ENCODE measurements around the gene MCCC1. TPM values are rescaled to one million over a fixed set of nuclear protein-coding genes. Genes with fewer than 3 reads are reported as not detected.

Gene MCCC1
- total RNA-seq, result 10 to 100 TPM; 30.8 to 44.7 TPM

- Mint-ChIP-seq H3K4me1 (peaks cover 45% of the 10 kb centered on the region), H3K27ac (peak within 1 kb of the TSS; percentile 92), H3K4me3 (peak within 1 kb of the TSS; percentile 97), H3K27me3 (no peaks in the 10 kb centered on the region), H3K9me3 (ENCODE audit: low read depth) (no peaks in the 10 kb centered on the region), H3K36me3 (peaks cover 15% of the 10 kb centered on the region)
- DNase-seq (peak; percentile 99), ATAC-seq (peak; percentile 99)
- CTCF ChIA-PET, result interaction anchor here (1.0 to 3.9 kb wide), 4 partner anchors 14 to 207 kb away, joined by 3 to 24 read pairs (median 4); no protein-coding TSS in a partner anchor
Observed at GRCh38 chr3:183099026-183099837, at the start of gene MCCC1. TSS of gene MCCC1 (minus strand) at chr3:183099496. CDS start at chr3:183099440, 56 bp downstream.

GRCh38 chr3:183148056-183148455 lies 48.8 kb upstream of the MCCC1 start:
- no peaks in the 10 kb centered on the region for H3K27me3 Mint-ChIP-seq
- no peak overlapping the region for H3K4me3 Mint-ChIP-seq
- peaks cover 24% of the 10 kb centered on the region for H3K36me3 Mint-ChIP-seq
- CTCF ChIA-PET, result no interaction called here
- H3K4me1 Mint-ChIP-seq, result no peaks in the 10 kb centered on the region
- no peak overlapping the region for H3K27ac Mint-ChIP-seq
- DNase-seq, result no peak
- ATAC-seq, result no peak
- no peaks in the 10 kb centered on the region for H3K9me3 Mint-ChIP-seq (ENCODE audit: low read depth)

DNA sequence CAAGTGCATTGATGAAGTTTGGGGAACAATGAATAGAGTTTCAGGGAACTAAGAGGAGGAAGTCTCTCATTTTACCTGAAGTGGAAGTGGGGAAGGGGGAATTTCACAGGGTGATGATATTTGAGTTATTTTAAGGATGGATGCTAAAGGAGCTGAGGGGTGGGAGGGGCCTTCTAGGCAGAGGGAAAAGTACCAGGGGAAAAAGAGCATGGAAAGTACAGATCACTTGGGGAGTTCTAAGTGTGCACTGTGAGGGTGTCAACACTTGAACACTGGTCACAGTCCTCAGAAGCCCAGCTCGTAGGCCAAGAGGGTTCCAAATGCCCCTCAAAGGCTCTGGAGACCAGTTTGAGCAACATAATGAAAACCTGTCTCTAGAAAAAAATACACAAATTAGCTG lies 45.1 kb upstream of the MCCC1 start:
- H3K4me3 Mint-ChIP-seq, result no peak overlapping the region
- H3K4me1 Mint-ChIP-seq, result no peaks in the 10 kb centered on the region
- no peaks in the 10 kb centered on the region for H3K9me3 Mint-ChIP-seq (ENCODE audit: low read depth)
- CTCF ChIA-PET, result no interaction called here
- H3K27ac Mint-ChIP-seq, result no peak overlapping the region
- DNase-seq, result no peak
- no peak for ATAC-seq
- H3K27me3 Mint-ChIP-seq, result no peaks in the 10 kb centered on the region
- H3K36me3 Mint-ChIP-seq, result peaks cover 20% of the 10 kb centered on the region

DNA sequence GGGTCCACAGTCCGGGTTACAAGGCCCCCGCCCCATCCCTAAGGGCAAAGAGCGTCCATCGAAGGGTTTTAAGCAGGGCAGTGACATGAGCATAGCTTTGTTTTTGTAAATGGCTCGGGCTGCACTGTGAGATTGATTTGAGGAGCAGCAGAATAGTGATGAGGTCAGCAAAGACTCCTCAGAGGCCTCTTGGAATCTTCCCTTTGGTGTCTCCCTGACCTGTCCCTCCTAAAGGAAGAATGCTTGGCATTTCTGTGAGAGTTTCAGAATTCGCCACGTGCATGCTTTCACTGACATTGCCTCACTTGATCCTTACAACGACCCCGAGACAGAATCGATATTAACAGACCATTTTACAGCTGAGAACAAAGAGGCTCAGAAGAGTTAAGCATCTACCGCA lies 42.9 kb upstream of the MCCC1 start:
- Mint-ChIP-seq H3K36me3 (peaks cover 31% of the 10 kb centered on the region), H3K4me3 (no peak overlapping the region), H3K9me3 (ENCODE audit: low read depth) (no peaks in the 10 kb centered on the region), H3K4me1 (no peaks in the 10 kb centered on the region), H3K27me3 (no peaks in the 10 kb centered on the region), H3K27ac (no peak overlapping the region)
- CTCF ChIA-PET, result interaction anchor here (1.4 kb wide), 1 partner anchor 20 kb away, joined by 5 read pairs; no protein-coding TSS in a partner anchor
- DNase-seq (no peak), ATAC-seq (no peak)

GRCh38 chr3:183134844-183135243 lies 35.5 kb upstream of the MCCC1 start:
- no peaks in the 10 kb centered on the region for H3K4me1 Mint-ChIP-seq
- no peak overlapping the region for H3K4me3 Mint-ChIP-seq
- ATAC-seq (no peak), DNase-seq (no peak)
- no peaks in the 10 kb centered on the region for H3K9me3 Mint-ChIP-seq (ENCODE audit: low read depth)
- no peaks in the 10 kb centered on the region for H3K27me3 Mint-ChIP-seq
- no peak overlapping the region for H3K27ac Mint-ChIP-seq
- CTCF ChIA-PET, result interaction anchor here (1.1 kb wide), 1 partner anchor 251 kb away, joined by 3 read pairs; no protein-coding TSS in a partner anchor
- H3K36me3 Mint-ChIP-seq, result peaks cover 62% of the 10 kb centered on the region

- no peak overlapping the region for H3K4me3 Mint-ChIP-seq
- peaks cover 11% of the 10 kb centered on the region for H3K9me3 Mint-ChIP-seq (ENCODE audit: low read depth)
- no peak for ATAC-seq
- DNase-seq, result no peak
- no peaks in the 10 kb centered on the region for H3K4me1 Mint-ChIP-seq
- H3K27ac Mint-ChIP-seq, result no peak overlapping the region
- H3K36me3 Mint-ChIP-seq, result peaks cover 65% of the 10 kb centered on the region
- CTCF ChIA-PET, result no interaction called here
- H3K27me3 Mint-ChIP-seq, result no peaks in the 10 kb centered on the region
Observed at GRCh38 chr3:183132409-183132808, 33.1 kb upstream of the MCCC1 start.

- Mint-ChIP-seq H3K4me1 (no peaks in the 10 kb centered on the region), H3K9me3 (ENCODE audit: low read depth) (peaks cover 11% of the 10 kb centered on the region), H3K36me3 (peaks cover 63% of the 10 kb centered on the region), H3K27ac (no peak overlapping the region), H3K4me3 (no peak overlapping the region), H3K27me3 (no peaks in the 10 kb centered on the region)
- CTCF ChIA-PET, result no interaction called here
- no peak for ATAC-seq
- no peak for DNase-seq
Observed at GRCh38 chr3:183131735-183132134, 32.4 kb upstream of the MCCC1 start.

DNA sequence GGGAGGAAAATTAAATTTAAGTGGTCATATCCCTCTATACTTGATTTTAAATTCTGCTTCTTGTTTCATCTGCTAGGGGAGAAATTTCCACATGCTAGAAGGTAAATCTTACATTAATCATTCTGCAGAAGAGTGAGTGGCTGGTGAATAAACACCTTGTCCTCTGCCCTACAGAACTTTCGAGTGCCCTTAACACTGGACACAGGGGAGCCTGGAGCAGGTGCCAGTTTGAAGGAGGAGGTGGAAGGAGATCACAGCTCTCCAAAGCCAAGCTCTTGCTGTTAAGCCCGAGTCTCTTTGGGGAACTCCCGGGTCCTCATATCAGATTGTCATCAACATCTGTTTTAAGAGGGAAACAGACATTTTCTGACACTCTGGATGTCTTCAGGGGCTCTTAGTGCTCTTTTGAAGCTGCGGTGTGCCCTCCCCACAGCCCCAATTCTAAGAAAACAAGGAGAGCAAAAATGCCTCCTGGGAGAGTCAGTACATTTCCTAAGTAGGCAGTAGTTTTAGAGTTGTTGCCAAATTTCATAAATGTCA lies 32.0 kb upstream of the MCCC1 start:
- CTCF ChIA-PET, result no interaction called here

DNA sequence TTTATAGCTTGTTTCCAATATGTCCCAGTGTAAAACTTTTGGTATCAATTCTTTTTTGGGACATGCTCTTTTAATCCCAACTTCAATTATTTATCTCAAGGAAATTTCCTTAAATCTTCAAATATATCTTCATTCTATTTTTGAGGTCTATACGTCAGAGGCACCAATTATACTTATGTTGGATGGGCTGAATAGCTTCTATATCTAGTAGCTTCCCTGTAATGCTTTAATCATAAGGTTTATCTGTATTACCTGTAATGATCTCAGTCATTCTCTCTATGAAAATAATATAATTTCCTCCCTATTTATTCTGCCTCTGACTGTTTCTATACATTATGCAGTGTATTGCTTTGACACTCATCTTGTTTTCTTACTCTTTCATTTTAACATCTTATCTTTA lies 29.9 kb upstream of the MCCC1 start:
- H3K4me3 Mint-ChIP-seq, result no peak overlapping the region
- no peaks in the 10 kb centered on the region for H3K4me1 Mint-ChIP-seq
- H3K27ac Mint-ChIP-seq, result no peak overlapping the region
- DNase-seq (no peak), ATAC-seq (no peak)
- peaks cover 11% of the 10 kb centered on the region for H3K9me3 Mint-ChIP-seq (ENCODE audit: low read depth)
- peaks cover 54% of the 10 kb centered on the region for H3K36me3 Mint-ChIP-seq
- CTCF ChIA-PET, result interaction anchor here (0.8 to 1.8 kb wide), 2 partner anchors 10 to 254 kb away, joined by 3 to 7 read pairs; no protein-coding TSS in a partner anchor
- H3K27me3 Mint-ChIP-seq, result no peaks in the 10 kb centered on the region

More for the DNA sequence above, 32.0 kb upstream of the MCCC1 start:
- Mint-ChIP-seq H3K9me3 (ENCODE audit: low read depth) (peaks cover 11% of the 10 kb centered on the region), H3K36me3 (peaks cover 63% of the 10 kb centered on the region), H3K27ac (no peak overlapping the region), H3K27me3 (no peaks in the 10 kb centered on the region), H3K4me1 (no peaks in the 10 kb centered on the region), H3K4me3 (no peak overlapping the region)
- ATAC-seq (no peak), DNase-seq (no peak)

- Mint-ChIP-seq H3K36me3 (peaks cover 49% of the 10 kb centered on the region), H3K4me1 (no peaks in the 10 kb centered on the region), H3K27me3 (no peaks in the 10 kb centered on the region), H3K9me3 (ENCODE audit: low read depth) (peaks cover 11% of the 10 kb centered on the region), H3K4me3 (no peak overlapping the region), H3K27ac (no peak overlapping the region)
- ATAC-seq (no peak), DNase-seq (no peak)
- CTCF ChIA-PET, result interaction anchor here (0.8 to 1.8 kb wide), 2 partner anchors 10 to 255 kb away, joined by 3 to 7 read pairs; no protein-coding TSS in a partner anchor
Observed at GRCh38 chr3:183128709-183129108, 29.4 kb upstream of the MCCC1 start.

DNA sequence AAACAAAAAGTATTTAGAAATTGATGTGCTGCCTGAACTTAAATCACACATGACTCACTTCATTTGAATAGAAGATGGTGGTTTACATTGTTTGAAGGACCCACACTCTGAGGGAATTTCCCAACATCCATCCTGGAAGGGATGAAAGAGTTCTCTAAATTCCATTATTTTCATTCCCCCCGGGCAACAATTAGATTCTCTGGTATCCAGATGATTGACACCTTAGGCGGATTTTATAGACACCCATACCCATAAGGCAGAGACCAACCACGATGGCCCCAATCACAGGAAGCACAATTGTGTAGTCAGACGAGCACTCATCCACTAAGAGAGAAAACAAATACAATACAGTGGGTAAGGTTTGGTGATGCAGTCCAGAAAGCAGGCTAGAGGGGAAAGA lies 24.6 kb upstream of the MCCC1 start:
- Mint-ChIP-seq H3K27ac (no peak overlapping the region), H3K9me3 (ENCODE audit: low read depth) (peaks cover 2% of the 10 kb centered on the region), H3K36me3 (peaks cover 14% of the 10 kb centered on the region), H3K27me3 (no peaks in the 10 kb centered on the region), H3K4me1 (no peaks in the 10 kb centered on the region), H3K4me3 (no peak overlapping the region)
- no peak for DNase-seq
- peak; percentile 36 for ATAC-seq
- CTCF ChIA-PET, result interaction anchor here (1.6 to 3.6 kb wide), 7 partner anchors 55 to 261 kb away, joined by 4 to 29 read pairs (median 6); no protein-coding TSS in a partner anchor

DNA sequence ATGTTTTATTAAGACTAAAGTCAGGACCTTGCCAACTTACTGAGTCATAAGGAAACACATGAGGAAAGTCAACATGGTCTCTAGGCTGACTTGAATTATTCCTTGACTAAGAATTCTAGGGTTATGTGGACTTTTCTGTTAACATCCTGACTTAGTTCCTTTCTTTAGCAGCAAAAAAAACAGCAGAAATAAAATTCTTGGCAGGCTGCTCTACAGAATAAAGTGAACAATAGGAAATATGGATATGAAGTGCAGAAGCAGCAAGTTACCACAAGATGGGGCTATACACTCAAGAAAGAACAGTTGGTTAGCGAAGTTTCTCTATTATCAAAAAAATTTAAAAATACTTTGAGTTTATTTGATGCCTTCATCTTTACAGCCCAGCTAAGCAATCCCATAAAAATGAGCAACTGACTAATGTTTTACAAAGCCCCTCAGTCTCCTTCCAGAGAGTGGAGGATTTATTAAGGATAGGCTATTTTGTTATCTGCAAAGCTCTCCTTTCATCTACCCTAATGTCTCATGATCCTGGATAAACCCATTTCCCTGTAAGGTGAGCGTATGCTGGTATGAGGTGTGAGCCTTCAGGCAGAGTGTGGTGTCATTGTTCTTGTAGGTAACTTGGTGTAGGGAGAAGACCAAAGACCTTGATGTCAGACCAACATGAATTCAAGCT lies 23.1 kb upstream of the MCCC1 start:
- no peaks in the 10 kb centered on the region for H3K9me3 Mint-ChIP-seq (ENCODE audit: low read depth)
- CTCF ChIA-PET, result interaction anchor here (1.0 to 3.6 kb wide), 25 partner anchors 9 to 763 kb away, joined by 3 to 29 read pairs (median 5); partner anchors contain the start of gene KLHL24

GRCh38 chr3:183120538-183121215 lies 21.4 kb upstream of the MCCC1 start:
- peaks cover 3% of the 10 kb centered on the region for H3K36me3 Mint-ChIP-seq
- no peak for ATAC-seq
- CTCF ChIA-PET, result no interaction called here

More for the DNA sequence above, 23.1 kb upstream of the MCCC1 start:
- H3K27me3 Mint-ChIP-seq, result peaks cover 5% of the 10 kb centered on the region
- no peak overlapping the region for H3K4me3 Mint-ChIP-seq
- peaks cover 3% of the 10 kb centered on the region for H3K36me3 Mint-ChIP-seq
- ATAC-seq, result peak; percentile 27
- H3K4me1 Mint-ChIP-seq, result no peaks in the 10 kb centered on the region
- H3K27ac Mint-ChIP-seq, result no peak overlapping the region
- no peak for DNase-seq

More at GRCh38 chr3:183120538-183121215, 21.4 kb upstream of the MCCC1 start:
- DNase-seq, result no peak
- H3K9me3 Mint-ChIP-seq (ENCODE audit: low read depth), result no peaks in the 10 kb centered on the region
- peaks cover 18% of the 10 kb centered on the region for H3K27me3 Mint-ChIP-seq
- H3K27ac Mint-ChIP-seq, result no peak overlapping the region
- peaks cover 3% of the 10 kb centered on the region for H3K4me1 Mint-ChIP-seq
- no peak overlapping the region for H3K4me3 Mint-ChIP-seq

All from activated CD8-positive, alpha-beta memory T cell treated with anti-CD3 and anti-CD28 coated beads, Interleukin-2, amount 10 ng/mL, durations not matched to agents 7 days and 5 days (primary cell).